Endometrial microvascular endothelial cells (primary cell): ENCODE data around the gene HS3ST3A1. TPM values are rescaled to one million over a fixed set of nuclear protein-coding genes. Genes with fewer than 3 reads are reported as not detected.
"Not testable (repeated sequence)": the region's sequence is repeated elsewhere in the genome, so short reads cannot be mapped to it uniquely, and the experiment has no call there.

Source experiments
- in situ Hi-C: cut with HindIII; loops from 2 replicates; pipeline ENCODE4 v1.10.0; 2017; ENCODE audit warnings: low sequenced_read_pairs, low pct_unique_long_range_greater_than_20kb; ENCODE audit errors: inconsistent ontology term
- total RNA-seq: library from RNA; depleted of rRNA; stranded (reverse); fragments of >200 nt; gene quantifications from one replicate; pipeline ENCODE4 v1.2.3, GENCODE V29; 2015; ENCODE audit errors: inconsistent ontology term

Gene HS3ST3A1
- total RNA-seq, 1 donor from 2014 or later: 0.46 TPM

DNA sequence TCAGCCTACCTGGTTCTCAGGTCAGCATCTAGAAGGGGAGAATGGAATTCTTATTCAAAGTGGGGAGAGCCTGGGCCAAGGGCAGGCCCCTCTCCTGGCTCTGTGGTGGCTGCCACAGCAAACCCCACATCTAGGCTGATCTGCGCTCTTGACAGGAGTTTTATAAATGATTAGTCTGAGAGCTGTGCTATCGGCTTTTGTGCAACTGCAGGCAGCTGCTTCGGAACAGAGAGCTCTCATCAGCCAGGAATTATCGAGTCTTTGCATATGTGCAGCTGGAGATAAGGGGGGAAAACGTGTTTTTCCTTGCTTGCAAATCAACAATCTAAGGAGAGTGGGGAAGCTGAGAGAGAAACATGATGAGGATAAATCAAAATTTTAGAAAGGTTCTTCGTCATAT, 91.7 kb downstream of the HS3ST3A1 start:
- in situ Hi-C loops: no loop called here

DNA sequence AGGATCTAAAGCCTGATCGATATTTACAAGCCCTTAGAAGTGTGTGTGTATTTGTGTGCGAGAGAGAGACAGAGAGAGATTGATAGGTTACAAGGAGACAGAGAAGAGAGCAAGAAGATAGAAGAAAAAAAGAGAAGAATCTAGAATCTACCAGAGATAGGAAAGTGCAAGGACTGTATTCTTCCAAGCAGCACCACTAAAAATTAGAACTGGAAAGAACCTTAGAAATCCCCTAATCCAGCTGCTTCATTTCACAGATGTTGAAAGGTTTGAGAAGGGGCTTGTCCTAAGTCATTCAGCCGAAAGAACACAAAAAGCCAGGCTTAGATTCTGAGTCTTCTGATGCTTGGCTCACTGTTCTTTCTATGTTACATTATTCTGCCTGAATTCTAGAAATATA, 92.2 kb downstream of the HS3ST3A1 start:
- in situ Hi-C loops: no loop called here

DNA sequence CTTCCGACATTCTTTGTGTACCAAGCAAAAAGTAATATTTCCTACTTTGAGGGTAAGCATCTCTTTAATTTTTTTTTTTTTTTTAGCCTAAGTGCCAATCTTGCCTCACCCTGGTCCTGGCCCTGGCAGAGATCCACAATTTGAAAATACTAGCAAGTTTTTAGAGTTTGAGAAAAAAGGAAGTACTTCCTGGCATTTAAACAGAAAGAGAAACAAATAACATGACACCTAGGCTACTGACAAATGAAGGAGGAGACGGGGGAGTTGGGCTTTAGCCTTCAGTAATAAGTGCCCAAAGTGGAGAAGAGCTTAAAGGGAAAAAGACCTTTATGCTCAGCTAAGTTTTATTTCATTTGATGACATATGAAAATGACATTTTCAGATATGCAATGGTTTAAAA, 92.8 kb downstream of the HS3ST3A1 start:
- in situ Hi-C loops: no loop called here

DNA sequence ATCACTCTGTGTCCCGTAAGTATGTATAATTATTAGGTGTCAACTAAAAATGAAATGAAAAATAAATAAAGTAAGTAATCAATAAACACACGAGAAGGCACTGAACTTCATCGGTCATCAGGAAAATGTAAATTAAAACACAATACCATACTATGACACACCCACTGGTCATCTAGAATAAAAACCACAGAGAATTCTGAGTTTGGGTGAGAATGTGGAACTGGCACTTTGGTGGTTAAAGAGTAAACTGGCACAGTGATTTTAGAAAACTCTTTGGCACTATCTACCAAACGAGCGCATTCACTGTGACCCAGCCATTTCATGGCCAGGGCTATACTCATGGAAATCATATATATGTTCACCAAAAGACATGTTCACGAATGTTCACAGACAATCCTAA, 98.2 kb downstream of the HS3ST3A1 start:
- in situ Hi-C loops: no loop called here

DNA sequence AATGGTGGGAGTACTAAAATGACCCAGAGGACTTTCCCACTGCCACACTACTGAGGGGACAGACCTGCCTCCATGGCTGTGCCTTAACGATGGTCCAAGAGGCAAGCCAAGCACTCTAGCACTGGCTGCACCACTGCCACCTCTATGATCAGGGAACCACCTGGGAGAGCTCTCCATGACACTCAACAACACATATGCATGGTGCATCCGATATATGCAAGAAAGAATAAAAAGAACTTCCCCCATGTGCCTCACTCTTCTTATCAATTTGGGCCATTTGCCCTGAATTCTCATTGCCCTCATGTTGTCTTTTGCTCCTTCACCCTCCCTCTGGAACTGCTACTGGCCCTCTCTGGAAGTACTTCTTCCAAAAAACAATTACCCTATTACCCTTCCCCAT, 99.5 kb downstream of the HS3ST3A1 start:
- in situ Hi-C loops: no loop called here

DNA sequence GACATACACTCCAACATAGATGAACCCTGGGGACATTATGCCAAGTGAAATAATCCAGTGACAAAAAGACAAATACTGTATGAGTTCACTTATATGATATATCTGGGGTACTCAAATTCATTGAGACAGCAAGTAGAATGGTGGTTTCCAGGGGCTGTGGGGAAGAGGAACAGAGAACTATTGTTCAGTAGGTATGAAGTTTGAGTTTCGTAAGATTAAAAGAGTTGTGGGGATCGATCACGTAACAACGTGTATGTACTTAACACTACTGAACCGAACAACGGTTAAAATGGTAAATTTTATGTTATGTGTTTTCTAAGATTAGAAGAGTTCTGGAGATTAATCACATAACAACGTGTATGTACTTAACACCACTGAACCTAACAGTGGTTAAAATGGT, 100.8 kb downstream of the HS3ST3A1 start:
- in situ Hi-C loops: no loop called here

DNA sequence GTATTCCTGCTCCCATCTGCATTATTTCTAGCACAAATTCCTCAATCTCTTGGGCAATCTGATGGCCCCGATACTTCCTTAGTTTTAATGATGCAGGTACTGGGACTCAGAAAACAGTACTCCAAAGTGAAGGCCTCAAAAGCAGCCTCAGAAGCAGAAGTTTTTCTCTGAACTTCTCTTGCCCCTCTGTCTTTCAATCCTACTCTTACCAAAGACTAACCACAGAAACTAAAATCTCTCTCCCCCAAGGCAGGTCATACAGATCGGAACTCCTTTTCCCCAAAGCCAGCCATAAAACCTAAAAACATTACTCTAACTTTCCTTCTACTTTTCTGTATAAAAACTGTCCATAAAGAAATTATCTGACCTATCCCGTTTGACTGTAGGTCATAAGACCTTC, 103.5 kb downstream of the HS3ST3A1 start:
- in situ Hi-C loops: no loop called here

DNA sequence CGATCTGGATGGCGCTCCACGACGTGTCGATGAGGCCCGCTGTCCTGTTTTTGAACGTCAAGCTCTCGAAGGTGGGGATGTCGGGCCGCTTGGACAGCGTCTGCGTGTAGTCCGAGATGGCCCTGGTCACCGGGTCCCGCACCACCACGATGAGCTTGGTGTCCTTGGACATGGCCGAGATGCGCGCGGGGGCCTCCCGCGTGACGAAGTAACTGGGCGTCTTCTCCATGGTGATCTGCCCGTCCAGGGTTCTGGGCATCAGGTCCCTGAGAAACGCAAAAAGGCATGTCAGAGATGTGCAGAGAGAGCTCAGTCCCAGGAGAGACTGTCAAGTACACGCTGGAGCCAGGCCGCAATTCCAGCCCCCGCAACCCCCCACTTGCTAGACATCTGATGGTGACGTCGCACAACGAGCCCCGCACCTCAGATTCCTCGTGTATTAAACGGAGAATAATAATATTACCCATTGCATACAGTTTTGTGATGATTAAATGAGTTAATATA, 105.1 kb downstream of the HS3ST3A1 start:
- in situ Hi-C loops: not testable (repeated sequence)

DNA sequence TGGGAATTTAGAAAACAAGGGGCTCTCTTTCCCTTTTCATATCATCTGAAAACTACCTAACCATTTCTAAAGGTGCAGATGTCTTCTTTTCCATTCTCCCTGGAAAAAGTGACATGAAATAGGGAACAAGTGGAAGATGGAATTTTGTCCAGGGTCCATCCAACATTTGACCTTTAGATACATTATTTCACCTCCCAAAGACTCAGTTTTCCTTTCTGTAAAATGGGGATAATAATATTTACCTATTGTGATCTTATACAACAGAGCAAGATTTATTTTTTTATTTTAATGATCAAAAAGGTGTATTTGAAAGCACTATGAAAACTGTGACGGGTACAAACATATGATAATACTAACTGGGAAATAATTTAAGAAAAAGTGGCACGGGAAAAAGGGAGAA, 106.3 kb downstream of the HS3ST3A1 start:
- in situ Hi-C loops: no loop called here

DNA sequence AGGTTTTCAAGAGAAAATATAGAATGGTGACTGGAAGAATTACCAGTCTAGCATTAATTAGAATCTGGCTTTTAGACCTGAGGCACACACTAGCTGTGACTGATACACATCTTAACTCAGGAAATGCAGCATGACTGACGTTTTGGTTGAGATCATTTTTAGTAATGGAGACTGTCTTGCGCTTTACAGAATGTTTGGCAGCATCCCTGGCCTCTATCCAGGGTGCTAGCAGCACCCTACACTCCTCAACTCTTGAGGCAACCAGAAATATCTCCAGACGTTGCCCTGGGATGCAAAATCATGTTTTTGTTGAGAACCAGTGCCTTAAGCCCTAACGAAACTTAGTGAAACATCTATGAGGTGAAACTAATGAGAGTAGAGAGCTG, 109.0 kb downstream of the HS3ST3A1 start:
- in situ Hi-C loops: no loop called here

DNA sequence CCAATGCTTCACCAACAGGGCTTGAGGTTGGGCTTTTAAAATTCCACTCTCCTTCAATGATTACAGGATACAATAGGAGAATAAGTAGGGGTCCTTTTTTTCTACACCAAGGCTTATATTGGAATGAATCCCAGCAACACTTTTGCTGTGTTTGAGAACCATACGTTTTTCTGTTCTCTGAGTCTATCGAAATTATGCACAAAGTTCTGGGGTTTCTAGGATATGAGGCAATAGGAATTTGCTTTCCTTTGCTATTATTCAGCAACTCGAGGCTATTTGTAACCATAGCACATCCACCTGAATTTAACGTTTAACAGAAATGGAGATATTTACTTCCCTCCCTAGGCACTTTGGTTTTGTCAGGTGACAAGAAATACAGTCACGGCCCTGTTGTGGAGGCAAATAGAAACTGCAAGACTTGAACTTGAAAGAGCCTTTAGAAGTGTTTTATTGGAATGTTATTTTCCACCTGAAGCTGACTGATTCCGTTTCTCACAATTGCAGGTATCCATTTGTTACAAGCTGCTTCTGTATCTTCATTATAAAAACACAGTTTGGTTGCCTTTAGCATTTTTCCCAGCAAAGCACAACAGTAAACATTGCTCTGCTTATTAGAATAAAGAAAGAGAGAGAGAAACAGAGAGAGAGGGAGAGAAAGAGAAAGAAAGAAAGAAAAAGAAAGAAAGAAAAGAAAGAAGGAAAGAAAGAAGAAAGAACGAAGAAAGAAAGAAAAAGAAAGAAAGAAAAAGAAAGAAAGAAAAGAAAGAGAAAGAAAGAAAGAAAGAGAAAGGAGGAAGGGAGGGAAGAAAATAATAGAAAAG, 109.6 kb downstream of the HS3ST3A1 start:
- in situ Hi-C loops: no loop called here

DNA sequence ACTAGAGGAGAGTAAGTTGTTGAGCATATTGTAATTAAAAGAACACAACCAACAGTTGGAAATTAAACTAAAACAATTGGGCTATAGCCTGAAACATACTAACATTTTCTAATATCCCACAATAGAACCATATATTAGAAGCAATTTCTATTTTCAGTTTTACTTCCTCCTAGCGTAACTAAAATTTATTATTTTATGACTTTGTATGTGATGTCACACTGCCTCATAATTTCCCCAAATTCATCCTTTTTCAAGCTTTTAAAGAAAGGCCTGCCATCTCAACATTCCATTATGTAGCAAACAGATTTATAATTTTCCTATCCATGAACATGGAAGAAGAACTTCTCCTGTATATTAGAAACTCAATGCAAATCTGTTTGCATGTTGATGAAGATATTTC, 110.2 kb downstream of the HS3ST3A1 start:
- in situ Hi-C loops: no loop called here

DNA sequence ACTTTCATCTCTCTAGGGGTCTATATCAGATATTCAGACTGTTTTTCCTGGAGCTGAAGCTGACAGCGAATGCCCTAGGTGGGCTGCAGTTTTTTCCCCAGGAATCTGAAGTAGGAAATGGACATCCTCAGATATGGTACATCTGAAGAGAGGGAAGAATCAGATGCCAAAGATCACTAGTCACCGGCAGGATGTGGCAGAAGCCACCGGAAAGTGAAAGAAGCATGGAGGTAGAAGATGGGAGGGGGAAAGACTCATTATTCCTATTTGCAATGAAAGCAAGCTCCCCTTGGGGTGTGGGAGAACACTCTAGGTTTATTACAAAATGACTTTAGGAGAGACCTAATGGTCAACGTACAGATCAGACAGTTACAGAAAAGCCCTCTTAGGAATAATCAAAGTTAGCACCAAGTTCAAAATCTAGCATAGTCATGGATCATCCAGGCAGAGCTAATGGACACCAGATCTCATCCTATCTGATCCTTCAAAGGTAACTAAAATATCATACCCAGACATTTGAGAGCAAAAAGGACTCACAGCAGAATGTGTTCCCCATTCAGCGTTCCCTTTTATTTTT, 110.7 kb downstream of the HS3ST3A1 start:
- in situ Hi-C loops: no loop called here

DNA sequence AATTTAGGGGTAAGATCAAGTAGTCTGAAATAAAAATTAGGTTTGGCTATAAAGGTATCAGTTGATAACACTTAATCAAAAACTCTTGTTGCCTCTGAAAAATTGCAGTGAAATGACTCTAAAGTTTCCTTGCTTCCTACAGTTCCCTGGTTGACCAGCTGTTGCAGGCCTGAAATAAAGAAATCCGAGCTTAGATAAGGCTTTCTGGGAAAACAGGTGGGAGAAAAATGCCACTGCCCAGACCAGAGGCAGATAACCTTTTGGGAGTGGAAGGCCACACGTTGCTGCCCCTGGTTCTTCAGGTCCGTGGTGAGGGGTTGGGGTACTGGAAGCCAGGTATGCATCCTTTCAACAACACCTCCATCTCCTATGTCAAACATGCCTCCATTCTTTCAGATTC, 111.3 kb downstream of the HS3ST3A1 start:
- in situ Hi-C loops: no loop called here

DNA sequence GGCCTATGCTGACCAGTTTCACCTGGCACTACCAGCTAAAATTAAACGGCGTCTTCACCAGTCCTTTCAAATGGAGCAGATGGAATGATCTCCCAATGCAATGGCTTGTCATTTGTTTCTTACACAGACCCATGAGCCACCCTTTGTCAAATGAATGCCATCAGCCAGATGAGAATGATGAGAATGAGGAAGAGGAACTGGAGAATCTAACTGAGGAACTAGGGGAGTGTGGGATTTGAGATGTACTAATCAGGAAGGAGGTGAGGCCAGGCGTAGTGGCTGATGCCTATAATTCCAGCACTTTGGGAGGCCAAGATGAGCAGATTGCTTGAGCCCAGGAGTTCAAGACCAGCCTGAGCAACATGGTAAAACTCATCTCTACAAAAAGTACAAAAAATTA, 116.4 kb downstream of the HS3ST3A1 start:
- in situ Hi-C loops: no loop called here

DNA sequence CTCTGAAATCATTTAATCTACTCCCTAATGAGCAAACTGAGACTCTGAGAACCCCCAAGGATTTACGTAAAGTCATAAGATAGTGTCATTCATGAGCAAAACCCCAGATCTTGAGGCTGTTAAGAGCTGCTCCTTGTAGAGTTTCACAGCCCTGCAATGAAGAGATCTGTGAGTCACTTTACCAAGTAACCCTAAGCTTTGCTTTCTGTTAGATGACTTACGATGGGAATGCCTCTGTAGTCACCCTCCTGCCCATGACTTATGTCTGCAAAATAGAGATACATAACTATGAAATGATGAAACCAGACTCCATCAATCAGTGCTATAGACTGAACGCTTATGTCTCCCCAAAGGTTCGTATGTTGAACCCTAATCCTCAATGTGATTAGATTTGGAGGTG, 117.7 kb downstream of the HS3ST3A1 start:
- in situ Hi-C loops: no loop called here

DNA sequence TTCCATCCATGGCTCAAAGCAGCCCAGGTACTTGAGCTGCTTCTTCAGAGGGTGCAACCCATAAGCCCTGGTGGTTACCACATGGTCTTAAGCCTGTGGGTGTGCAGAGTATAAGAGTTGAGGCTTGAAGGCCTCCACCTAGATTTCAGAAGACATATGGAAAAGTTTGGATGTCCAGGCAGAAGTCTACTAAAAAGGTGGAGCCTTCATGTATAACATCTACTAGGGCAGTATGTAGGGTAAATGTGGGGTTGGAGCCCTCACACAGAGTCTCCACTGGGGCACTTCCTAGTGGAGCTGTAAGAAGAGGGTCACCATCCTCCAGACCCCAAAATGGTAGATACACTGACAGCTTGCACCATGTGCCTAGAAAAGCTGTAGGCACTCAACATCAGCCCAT, 120.9 kb downstream of the HS3ST3A1 start:
- in situ Hi-C loops: no loop called here

DNA sequence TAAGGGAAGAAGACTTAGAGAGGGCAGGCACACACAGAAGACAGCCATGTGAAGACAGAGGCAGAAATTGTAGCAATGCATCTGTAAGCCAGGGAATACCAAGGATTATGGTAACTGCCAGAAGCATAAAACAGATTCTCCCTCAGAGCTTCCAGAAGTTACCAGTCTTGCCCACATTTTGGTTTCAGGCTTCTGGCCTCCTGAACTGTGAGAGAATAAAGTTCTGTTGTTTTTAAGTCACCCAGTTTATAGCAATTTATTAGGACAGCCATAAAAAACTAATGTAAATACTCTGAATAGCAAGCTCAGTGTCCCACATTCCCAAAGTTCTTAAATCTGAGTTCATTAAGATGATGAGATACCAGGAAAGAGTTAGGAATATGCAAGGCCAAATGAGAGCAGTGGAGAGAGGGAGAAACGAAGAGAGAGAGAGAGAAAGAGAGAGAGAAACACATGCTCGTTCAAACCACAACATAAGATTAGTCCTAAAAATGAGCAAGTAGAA, 123.4 kb downstream of the HS3ST3A1 start:
- in situ Hi-C loops: no loop called here

DNA sequence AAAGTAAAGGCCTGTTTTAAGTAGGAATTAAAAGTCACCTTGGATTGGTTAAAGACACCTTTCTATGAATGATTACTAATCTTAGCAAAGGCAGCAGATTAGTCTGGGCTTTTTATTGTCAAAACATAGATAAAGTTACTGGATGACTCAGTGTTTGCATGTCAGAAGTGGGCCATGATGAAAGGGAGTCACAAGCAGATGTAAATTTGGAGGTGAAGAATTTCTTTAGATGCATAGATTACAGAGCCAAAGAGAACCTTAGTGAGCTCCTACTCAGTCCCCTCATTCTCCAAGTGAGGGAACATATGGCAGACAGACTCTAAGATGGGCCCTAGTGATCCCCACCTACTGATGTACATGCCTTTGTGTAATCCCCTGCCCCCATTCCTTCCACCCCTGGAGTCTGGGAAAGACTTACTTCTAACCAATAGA, 124.5 kb downstream of the HS3ST3A1 start:
- in situ Hi-C loops: no loop called here

DNA sequence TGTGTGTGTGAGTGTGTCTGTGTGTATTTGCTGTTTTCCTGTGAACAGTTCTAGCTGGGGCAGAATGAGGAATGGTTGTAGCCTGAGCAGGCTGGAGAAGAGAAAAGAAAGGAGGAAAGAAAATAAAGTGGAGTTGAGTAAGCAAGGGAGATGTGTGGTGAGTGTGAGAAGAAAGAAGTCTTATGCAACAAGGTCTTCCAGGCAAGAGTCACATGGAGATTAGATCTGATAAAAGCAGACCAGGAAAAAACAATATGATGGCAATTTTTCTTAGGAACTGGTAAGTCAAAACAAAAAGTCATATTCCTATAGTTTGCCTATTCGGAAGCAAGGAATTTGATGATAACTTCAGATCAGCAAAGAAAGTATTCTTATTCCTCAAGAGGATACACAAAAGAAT, 125.0 kb downstream of the HS3ST3A1 start:
- in situ Hi-C loops: no loop called here
